Psoas muscle (tissue), 8 donors: ENCODE measurements around the gene CRB1. TPM values are rescaled to one million over a fixed set of nuclear protein-coding genes. Genes with fewer than 3 reads are reported as not detected.
"Not testable (repeated sequence)": the region's sequence is repeated elsewhere in the genome, so short reads cannot be mapped to it uniquely, and the experiment has no call there.

Experiments used
- ATAC-seq, 4 donors: fragments of 200-7000 bp; cut with Tn5 transposase; one replicate each; pipeline ENCODE4 v1.9.1; 2020; ENCODE audit warnings: moderate library complexity in 3 of 4, mild to moderate bottlenecking in 2 of 4
- DNase-seq, 2 donors: peaks; one replicate each; pipeline ENCODE4 v3.0.0-alpha.2; 2020
- H3K27ac ChIP-seq: fragments of 200-600 bp; one replicate; pipeline ENCODE4 v1.8.0; 2022
- H3K27me3 ChIP-seq, 3 donors: fragments of 200-600 bp in 1 of 3; one replicate each; pipeline versions ENCODE4 v1.6.1 to v1.8.0; 2013 to 2022; ENCODE audit warnings: low read length in 2 of 3, mild to moderate bottlenecking in 2 of 3, moderate library complexity in 1 of 3; ENCODE audit not compliant: insufficient read depth in 3 of 3
- H3K36me3 ChIP-seq, 2 donors: fragments of 200-600 bp in 1 of 2; one replicate each; pipeline versions ENCODE4 v1.6.1 to v1.8.0; 2013 to 2022; ENCODE audit warnings: low read depth in 1 of 2, mild to moderate bottlenecking in 1 of 2, moderate library complexity in 1 of 2; ENCODE audit not compliant: insufficient read depth in 1 of 2
- H3K4me1 ChIP-seq: fragments of 200-600 bp; one replicate; pipeline ENCODE4 v1.8.0; 2022
- H3K4me3 ChIP-seq: fragments of 200-600 bp; one replicate; pipeline ENCODE4 v1.8.0; 2022; ENCODE audit warnings: mild to moderate bottlenecking
- H3K9me3 ChIP-seq: fragments of 200-600 bp; one replicate; pipeline ENCODE4 v1.8.0; 2022
- CTCF ChIP-seq: fragments of 200-600 bp; IDR thresholded peaks from one replicate; pipeline ENCODE4 v1.8.0; 2022; ENCODE audit warnings: antibody characterized with exemption
- WGBS, 3 donors: extraction: QIAGEN DNeasy Blood & Tissue Kit; methylation state at CpG; one replicate each; pipeline versions ENCODE4 v1.1.6 to v1.1.7; 2013; 5-methylcytosine and 5-hydroxymethylcytosine counted together
- intact Hi-C, 2 donors: fragments of 100-400 bp; cut with DNase I; formaldehyde crosslinking; loops; one replicate each; pipeline versions ENCODE4 v1.11.0 to v1.14.2; 2022
- polyA plus RNA-seq, 3 donors: library from polyadenylated mRNA; stranded (reverse); fragments of 200-250 nt; gene quantifications; one replicate each; pipeline ENCODE4 v1.2.3, GENCODE V29; 2013
- total RNA-seq, 4 donors: library from RNA; stranded (reverse); fragmentation: NEBNext Ultra II Directional in 2 of 4; extraction: Animal tissue kit (Norgen Biotek cat#: 25700) in 2 of 4; gene quantifications; one replicate each; pipeline versions ENCODE4 v1.2.1 to v1.2.4, GENCODE V29; 2021 to 2023
- donor health status: healthy with polysubstance abuse.
- donor health status: DM: no; HTN: no; CAD: no; lungs with moderate emphysema.
- donor health status: Bipolar disorder and iron deficiency.
- donor health status: healthy.
- donor health status: DM: yes; HTN: yes; CAD: no.
- donor health status: DM: no; HTN: no; CAD: no.
- donor health status: DM: no; HTN: no; CAD: no.
- donor health status: DM: yes; HTN: yes; CAD: no.

Gene CRB1
- total and polyA plus RNA-seq, 7 donors: 0.06 to 1.3 (median 0.77) TPM

- H3K27me3 ChIP-seq: no peaks in the 10 kb centered on the region
- TF ChIP-seq CTCF: no peak
- H3K4me1 ChIP-seq: no peaks in the 10 kb centered on the region
- intact Hi-C loops: no loop called here
- no peak overlapping the region for H3K27ac ChIP-seq
- no peaks in the 10 kb centered on the region for H3K9me3 ChIP-seq
- no peak for ATAC-seq
- no peak overlapping the region for H3K4me3 ChIP-seq
- H3K36me3 ChIP-seq: no peaks in the 10 kb centered on the region
- DNase-seq: no peak
- 62 to 79% (median 74%) methylated on average over 6 of the region's 6 CpGs for WGBS, 3 donors
Measured at GRCh38 chr1:197480446-197480845, 212.4 kb downstream of the CRB1 start.

GRCh38 chr1:197481101-197481500 lies 213.0 kb downstream of the CRB1 start:
- Histone ChIP-seq H3K27me3 (no peaks in the 10 kb centered on the region), H3K27ac (no peak overlapping the region), H3K4me3 (no peak overlapping the region), H3K36me3 (no peaks in the 10 kb centered on the region), H3K9me3 (no peaks in the 10 kb centered on the region), H3K4me1 (no peaks in the 10 kb centered on the region)
- intact Hi-C loops: no loop called here
- TF ChIP-seq CTCF: no peak
- peak in 3 of 4 donors; percentile 27 to 65 (median 39) for ATAC-seq
- no peak for DNase-seq
- WGBS, 3 donors: 13 to 25% (median 18%) methylated on average over 4 of the region's 4 CpGs

GRCh38 chr1:197485790-197486189 lies 217.7 kb downstream of the CRB1 start:
- WGBS, 3 donors: 61 to 69% (median 67%) methylated on average over 3 of the region's 3 CpGs
- TF ChIP-seq CTCF: no peak
- ATAC-seq (no peak), DNase-seq (no peak)
- intact Hi-C loops: no loop called here
- Histone ChIP-seq H3K36me3 (no peaks in the 10 kb centered on the region), H3K9me3 (peaks cover 4% of the 10 kb centered on the region), H3K27me3 (no peaks in the 10 kb centered on the region), H3K4me1 (no peaks in the 10 kb centered on the region), H3K4me3 (no peak overlapping the region), H3K27ac (no peak overlapping the region)

- intact Hi-C loops: no loop called here
- Histone ChIP-seq H3K36me3 (no peaks in the 10 kb centered on the region), H3K27ac (no peak overlapping the region), H3K4me3 (no peak overlapping the region), H3K9me3 (peaks cover 4% of the 10 kb centered on the region), H3K27me3 (no peaks in the 10 kb centered on the region), H3K4me1 (no peaks in the 10 kb centered on the region)
- DNase-seq (no peak), ATAC-seq (peak in 2 of 4 donors; percentile 13 to 37)
- WGBS, 3 donors: 37 to 57% (median 50%) methylated on average over 2 of the region's 2 CpGs
- TF ChIP-seq CTCF: no peak
Measured at GRCh38 chr1:197486946-197487345, 218.9 kb downstream of the CRB1 start.

GRCh38 chr1:197491505-197491904 lies 223.5 kb downstream of the CRB1 start:
- H3K36me3 ChIP-seq, H3K4me3 ChIP-seq, ATAC-seq, H3K27me3 ChIP-seq, intact Hi-C loops, H3K9me3 ChIP-seq, H3K27ac ChIP-seq, H3K4me1 ChIP-seq, DNase-seq: not testable (repeated sequence)
- 77 to 83% (median 82%) methylated on average over 1 of the region's 1 CpG for WGBS, 3 donors
